Measurements from ENCODE around the gene ESYT3. TPM values are rescaled to one million over a fixed set of nuclear protein-coding genes. Genes with fewer than 3 reads are reported as not detected.

Gene ESYT3, protein sequence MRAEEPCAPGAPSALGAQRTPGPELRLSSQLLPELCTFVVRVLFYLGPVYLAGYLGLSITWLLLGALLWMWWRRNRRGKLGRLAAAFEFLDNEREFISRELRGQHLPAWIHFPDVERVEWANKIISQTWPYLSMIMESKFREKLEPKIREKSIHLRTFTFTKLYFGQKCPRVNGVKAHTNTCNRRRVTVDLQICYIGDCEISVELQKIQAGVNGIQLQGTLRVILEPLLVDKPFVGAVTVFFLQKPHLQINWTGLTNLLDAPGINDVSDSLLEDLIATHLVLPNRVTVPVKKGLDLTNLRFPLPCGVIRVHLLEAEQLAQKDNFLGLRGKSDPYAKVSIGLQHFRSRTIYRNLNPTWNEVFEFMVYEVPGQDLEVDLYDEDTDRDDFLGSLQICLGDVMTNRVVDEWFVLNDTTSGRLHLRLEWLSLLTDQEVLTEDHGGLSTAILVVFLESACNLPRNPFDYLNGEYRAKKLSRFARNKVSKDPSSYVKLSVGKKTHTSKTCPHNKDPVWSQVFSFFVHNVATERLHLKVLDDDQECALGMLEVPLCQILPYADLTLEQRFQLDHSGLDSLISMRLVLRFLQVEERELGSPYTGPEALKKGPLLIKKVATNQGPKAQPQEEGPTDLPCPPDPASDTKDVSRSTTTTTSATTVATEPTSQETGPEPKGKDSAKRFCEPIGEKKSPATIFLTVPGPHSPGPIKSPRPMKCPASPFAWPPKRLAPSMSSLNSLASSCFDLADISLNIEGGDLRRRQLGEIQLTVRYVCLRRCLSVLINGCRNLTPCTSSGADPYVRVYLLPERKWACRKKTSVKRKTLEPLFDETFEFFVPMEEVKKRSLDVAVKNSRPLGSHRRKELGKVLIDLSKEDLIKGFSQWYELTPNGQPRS
- polyA plus RNA-seq (ENCODE audit: insufficient read length) = 20.7 TPM

DNA sequence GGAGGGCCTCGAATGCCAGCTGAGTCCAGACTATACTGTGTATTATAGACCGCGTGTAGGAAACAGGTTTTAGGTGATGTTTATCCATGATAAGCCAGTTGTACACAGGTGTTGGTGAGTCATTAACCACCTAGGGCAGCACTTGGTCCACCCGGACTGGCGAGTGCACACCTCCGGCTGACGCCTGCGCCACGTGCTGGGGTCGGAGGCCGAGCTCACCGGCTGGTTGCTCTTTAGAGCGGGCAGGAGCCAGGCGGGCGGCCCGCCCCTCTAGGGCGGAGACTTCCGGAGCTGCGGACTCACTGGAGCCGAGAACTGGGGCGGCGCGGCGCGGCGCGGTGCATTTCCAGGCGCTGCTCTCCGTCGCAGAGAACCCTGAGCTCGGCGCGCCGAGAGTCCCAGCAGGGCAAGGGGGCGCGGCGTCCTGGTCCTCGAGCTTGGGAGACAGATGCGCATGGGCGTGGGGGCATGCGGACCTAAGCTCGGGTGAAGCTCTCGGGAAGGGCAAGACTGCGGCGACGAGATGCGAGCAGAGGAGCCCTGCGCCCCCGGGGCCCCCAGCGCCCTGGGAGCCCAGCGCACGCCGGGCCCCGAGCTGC is at the start of gene ESYT3:
TSS of gene ESYT3 (plus strand) at position 341 of the 599 bp plus-strand sequence. CDS start at position 524, 183 bp downstream.
- no peak for DNase-seq (ENCODE audit: low read depth)

DNA sequence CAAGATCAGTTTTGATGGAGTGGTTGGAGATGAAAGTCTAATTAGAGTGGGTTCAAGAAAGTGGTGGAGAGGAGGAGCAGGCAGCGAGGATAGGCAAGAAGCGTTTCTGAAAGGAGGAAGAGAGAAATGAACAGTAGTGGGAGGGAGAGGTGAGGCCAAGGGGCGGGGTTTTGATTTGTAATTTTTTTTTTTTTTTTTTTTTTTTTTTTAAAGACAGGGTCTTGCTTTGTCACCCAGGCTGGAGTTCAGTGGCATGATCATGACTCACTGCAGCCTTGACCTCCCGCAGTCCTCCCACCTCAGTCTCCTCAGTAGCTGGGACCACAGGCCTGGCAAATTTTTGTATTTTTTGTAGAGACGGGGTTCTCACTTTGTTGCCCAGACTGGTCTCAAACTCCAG is 49.4 kb upstream of the ESYT3 start:
- no peak for DNase-seq (ENCODE audit: low read depth)

DNA sequence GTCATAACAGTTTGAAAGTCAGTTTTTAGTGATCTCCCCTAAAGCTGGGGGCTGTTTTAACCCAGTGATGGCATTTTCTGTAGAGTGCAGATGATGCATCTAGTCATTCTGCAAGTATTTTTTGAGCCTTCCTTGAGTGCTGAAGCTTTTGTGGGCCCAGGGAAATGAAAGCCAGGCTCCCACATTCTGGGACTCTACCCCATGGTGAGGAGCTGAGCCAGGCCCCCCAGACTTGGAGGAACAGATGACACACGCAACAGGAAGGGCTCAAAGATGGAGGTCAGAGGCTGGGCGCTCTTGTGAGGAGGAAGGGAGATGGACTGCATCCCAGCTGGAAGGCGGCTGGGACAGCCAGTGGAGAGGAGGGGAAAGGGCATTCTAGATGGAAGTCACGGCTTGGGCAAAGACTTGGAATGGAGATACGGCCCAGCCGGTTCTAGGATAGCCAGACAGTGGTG is 45.2 kb upstream of the ESYT3 start:
- DNase-seq (ENCODE audit: low read depth) = no peak

DNA sequence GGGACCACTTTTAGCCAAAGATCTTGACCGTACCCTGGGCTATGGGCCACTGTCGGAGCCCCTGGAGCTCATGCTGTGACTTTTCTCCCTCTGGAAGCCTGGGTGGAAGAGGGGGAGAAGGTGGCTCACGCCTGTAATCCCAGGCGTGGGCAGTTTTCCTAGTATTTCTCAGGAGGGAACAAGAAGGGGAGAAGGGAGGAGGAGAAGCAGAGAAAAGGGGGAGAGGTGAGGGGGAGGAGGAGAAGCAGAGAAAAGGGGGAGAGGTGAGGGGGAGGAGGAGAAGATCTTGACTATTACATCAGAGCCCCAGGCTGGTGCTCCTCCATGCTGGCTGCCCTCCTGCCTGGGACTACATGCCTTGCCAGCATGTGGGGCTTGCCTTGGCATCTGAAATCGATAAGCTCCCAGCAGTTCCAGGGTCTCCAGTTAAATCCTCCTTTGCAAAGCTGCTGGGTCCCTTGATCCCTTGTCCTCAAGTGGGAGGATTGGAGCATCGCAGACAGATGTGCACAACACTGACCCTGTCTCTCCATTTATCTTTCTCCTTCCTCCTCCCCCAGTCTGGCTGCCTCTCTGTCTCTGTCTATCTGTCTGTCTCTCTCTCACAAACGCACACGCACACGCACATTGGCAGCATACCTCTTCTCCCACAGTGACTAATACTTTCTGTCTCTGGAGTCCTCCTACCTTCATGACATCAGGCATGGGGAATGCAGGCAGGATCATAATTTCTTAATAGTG is 44.4 kb upstream of the ESYT3 start:
- no peak for DNase-seq (ENCODE audit: low read depth)

DNA sequence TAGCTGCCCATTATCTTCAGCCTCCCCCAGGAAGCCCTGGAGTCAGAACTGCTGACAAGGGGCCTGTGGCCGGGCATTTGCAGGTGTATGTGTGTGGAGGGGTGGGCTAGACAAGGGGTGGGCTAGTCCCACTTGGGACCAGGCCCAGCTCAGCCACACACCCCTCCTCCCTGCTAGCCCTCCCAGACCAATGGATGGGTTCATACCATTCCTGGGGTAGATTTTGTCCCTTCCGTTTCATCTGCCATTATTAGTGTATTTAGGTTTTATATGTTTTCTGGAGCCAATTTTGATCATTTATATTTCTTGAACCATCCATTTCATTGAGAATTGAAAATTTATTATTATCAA is 43.9 kb upstream of the ESYT3 start:
- no peak for DNase-seq (ENCODE audit: low read depth)

DNA sequence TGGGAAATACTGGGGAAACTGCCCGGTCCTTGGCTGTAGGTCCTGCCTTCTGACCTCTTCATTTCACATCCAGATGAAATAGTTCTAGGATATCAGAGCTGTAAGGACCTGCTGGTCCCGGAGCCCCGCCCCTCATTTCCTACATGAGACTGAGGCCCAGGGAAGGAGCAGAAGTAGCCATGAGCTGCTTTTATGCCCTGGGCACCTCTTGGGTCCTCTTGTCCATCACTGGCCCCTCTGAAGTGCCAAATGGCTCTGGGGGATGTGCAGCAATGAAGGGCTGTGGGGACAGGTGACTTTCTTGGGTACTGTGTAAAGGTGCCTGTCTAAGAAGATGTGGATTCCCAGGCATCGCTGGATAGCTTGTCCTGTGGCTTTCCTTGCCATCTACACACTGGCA is 40.3 kb upstream of the ESYT3 start:
- DNase-seq (ENCODE audit: low read depth) = no peak

DNA sequence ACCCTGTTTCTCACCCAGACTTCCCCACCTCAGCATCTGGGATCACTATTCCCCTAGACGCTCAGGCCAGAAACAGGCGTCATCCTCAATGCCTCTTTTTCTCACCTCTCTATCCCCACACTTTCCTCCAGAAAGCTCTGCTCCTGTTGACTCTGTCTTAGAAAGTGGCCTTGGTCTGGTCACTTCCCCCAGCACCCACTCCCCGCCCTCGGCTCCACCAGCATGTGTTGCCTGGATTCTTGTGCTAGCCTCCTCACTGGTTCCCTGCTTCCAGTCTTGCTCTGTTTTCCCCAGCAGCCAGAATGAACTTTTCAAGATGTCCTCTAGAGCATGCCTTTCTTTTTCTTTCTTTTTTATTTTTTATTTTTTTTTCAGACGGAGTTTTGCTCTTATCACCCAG is 39.7 kb upstream of the ESYT3 start:
- DNase-seq (ENCODE audit: low read depth) = no peak

DNA sequence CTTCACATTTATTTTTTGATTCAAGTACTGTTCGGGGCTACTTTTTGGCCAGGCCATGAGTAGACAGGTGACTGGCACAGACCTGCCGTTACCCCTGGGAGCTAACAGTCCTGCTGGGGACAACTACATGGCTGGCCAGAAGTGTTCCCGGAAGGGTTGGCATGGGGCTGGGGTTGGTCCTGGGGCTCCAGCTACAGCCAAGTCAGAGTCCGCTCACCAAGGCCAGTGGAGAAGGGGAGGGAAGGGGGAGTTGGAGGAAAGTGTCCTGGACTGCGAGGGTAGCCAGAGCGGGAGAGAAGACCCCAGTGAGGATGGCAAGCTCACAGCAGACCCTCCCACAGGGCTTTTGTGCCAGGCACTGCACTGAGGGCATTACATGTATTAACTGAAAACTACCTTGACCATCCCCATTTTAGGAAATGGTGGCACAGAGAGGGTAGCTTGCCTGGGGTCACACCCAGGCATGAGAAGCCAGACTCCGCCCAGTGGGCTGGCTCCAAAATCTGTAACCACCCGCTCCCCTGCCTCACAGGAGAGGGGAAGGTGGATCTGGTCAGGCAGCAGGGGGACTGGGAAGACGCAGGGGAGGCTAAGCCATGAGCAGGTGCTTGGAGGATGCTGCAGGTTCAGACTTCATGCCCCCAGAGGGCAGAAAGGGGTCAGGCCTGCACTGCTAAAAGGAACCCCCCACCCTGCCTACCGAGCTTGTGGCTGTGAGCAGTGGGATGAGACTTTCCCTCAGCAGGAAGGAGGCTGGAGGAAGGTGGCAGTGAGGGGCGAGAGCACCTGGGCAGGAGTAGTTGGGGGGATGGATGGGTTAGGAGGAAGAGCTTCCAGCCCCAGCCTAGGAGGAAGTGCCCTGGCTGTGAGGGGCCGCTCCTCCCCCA is 38.3 kb upstream of the ESYT3 start:
- DNase-seq (ENCODE audit: low read depth) = no peak

DNA sequence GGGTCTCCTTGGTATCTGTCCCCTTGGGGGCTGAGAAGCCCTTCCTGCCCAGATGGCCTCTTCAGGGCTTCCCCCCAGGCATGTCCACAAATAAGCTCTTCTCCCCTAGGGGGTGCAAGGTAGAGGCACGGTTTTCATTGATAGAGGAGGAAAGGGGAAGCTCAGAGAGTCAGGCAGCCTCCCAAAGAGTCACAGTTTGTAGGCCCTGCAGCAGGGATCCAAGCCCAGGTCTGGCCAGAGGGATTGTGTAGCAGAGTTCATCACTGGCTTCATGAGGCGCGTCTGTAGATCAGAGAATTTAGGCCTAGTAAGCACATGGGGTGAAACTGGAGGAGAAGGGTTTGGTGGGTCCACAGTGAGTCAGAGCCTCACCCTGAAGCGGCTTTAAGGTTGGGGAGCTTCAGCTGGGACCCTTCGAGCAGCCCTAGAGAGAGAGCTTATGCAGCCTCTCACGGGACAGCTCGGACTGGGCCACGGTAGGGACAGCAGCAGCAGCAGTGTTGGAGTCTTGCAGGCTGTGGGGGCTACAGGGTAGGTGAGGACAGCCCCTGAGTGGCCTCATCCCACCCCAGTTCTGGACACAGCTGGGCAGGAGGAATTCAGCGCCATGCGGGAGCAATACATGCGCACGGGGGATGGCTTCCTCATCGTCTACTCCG is 37.5 kb upstream of the ESYT3 start:
- DNase-seq (ENCODE audit: low read depth) = no peak

- no peak for DNase-seq (ENCODE audit: low read depth)
These were observed 36.4 kb upstream of the ESYT3 start for GRCh38 chr3:138397983-138398382.

GRCh38 chr3:138398791-138399575 is 35.4 kb upstream of the ESYT3 start:
- no peak for DNase-seq (ENCODE audit: low read depth)

DNA sequence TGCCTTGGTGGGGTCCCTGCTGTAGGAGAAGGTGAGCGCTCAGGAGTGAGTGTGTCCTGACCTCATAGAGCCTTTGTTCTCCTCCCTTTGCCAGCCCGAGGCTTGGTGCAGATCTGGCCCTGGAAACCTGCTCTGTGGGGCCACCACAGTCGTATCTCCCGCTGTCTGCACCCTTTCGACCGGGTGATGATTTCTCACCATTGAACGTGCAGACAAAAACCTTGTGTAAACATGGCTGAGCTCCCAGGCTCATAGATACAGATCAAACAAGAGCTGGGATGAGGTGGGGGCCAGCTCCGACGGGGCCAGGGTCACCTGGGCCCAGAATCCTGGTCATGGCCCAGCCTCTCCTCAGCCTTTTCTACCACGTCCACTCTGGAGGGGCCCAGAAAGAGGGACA is 34.6 kb upstream of the ESYT3 start:
- no peak for DNase-seq (ENCODE audit: low read depth)

DNA sequence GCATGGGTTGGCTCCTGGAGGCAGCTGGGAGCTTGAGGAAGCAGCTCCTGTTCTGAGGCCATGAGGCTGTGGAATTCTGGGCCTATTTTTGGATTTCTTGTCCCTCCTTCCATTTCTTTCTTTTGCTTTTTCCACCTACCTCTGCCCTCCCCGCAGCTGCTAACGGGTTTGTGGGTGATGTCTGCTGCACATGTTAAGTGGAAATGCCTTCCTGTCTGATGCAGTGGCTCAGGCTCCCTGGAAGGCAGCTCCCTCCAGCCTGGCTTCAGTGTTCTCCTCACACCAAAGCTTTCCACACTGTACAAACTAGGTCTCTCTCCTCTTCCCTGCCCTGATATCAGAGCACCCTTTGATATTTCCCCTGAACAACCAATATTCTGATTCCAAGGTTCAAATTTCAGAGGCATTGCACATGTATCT is 33.8 kb upstream of the ESYT3 start:
- DNase-seq (ENCODE audit: low read depth) = no peak

- no peak for DNase-seq (ENCODE audit: low read depth)
These were observed 32.6 kb upstream of the ESYT3 start for GRCh38 chr3:138401834-138402233.

- no peak for DNase-seq (ENCODE audit: low read depth)
These were observed 30.3 kb upstream of the ESYT3 start for GRCh38 chr3:138404121-138404520.

GRCh38 chr3:138405001-138405400 is 29.4 kb upstream of the ESYT3 start:
- DNase-seq (ENCODE audit: low read depth) = no peak

GRCh38 chr3:138405486-138405885 is 28.9 kb upstream of the ESYT3 start:
- no peak for DNase-seq (ENCODE audit: low read depth)

GRCh38 chr3:138406606-138407005 is 27.8 kb upstream of the ESYT3 start:
- no peak for DNase-seq (ENCODE audit: low read depth)

GRCh38 chr3:138407236-138407907 is 27.0 kb upstream of the ESYT3 start:
- DNase-seq (ENCODE audit: low read depth) = no peak

Data from forelimb muscle (tissue), 1 donor.